Measurements from ENCODE around the gene EREG.

GRCh38 chr4:74334636-74335035 is 30.3 kb upstream of the EREG start:
- no peak for TF ChIP-seq CTCF (IDR thresholded peaks at IDR 0.05; ENCODE audit: low read depth, low read length)
- no peak for TF ChIP-seq MAX (IDR thresholded peaks at IDR 0.05; ENCODE audit: low read depth, low read length)

Measured in NB4 (cell line).